ENCODE data around the gene CNDP1.

Gene CNDP1

GRCh38 chr18:74540652-74541421 is 6.5 kb downstream of the CNDP1 start:
- TF ChIP-seq GATA2 (IDR thresholded peaks at IDR 0.05; ENCODE audit: low read depth, low read length) (no peak), GATA3 (IDR thresholded peaks at IDR 0.05; ENCODE audit: low read depth, low read length) (no peak)

GRCh38 chr18:74541703-74542555 is 7.6 kb downstream of the CNDP1 start:
- no peak for TF ChIP-seq GATA2 (IDR thresholded peaks at IDR 0.05; ENCODE audit: low read depth, low read length)
- TF ChIP-seq GATA3 (IDR thresholded peaks at IDR 0.05; ENCODE audit: low read depth, low read length): no peak

- no peak for TF ChIP-seq GATA3 (IDR thresholded peaks at IDR 0.05; ENCODE audit: low read depth, low read length)
- no peak for TF ChIP-seq GATA2 (IDR thresholded peaks at IDR 0.05; ENCODE audit: low read depth, low read length)
These were observed 10.6 kb downstream of the CNDP1 start for GRCh38 chr18:74544898-74545297.

- TF ChIP-seq GATA3 (IDR thresholded peaks at IDR 0.05; ENCODE audit: low read depth, low read length) (no peak), GATA2 (IDR thresholded peaks at IDR 0.05; ENCODE audit: low read depth, low read length) (no peak)
These were observed 11.7 kb downstream of the CNDP1 start for GRCh38 chr18:74546007-74546406.

GRCh38 chr18:74546751-74547530 is 12.6 kb downstream of the CNDP1 start:
- no peak for TF ChIP-seq GATA3 (IDR thresholded peaks at IDR 0.05; ENCODE audit: low read depth, low read length)
- no peak for TF ChIP-seq GATA2 (IDR thresholded peaks at IDR 0.05; ENCODE audit: low read depth, low read length)

GRCh38 chr18:74547860-74548259 is 13.6 kb downstream of the CNDP1 start:
- no peak for TF ChIP-seq GATA2 (IDR thresholded peaks at IDR 0.05; ENCODE audit: low read depth, low read length)
- no peak for TF ChIP-seq GATA3 (IDR thresholded peaks at IDR 0.05; ENCODE audit: low read depth, low read length)

GRCh38 chr18:74549591-74550104 is 15.3 kb downstream of the CNDP1 start:
- no peak for TF ChIP-seq GATA3 (IDR thresholded peaks at IDR 0.05; ENCODE audit: low read depth, low read length)
- no peak for TF ChIP-seq GATA2 (IDR thresholded peaks at IDR 0.05; ENCODE audit: low read depth, low read length)

- TF ChIP-seq GATA2 (IDR thresholded peaks at IDR 0.05; ENCODE audit: low read depth, low read length): no peak
- no peak for TF ChIP-seq GATA3 (IDR thresholded peaks at IDR 0.05; ENCODE audit: low read depth, low read length)
These were observed 16.6 kb downstream of the CNDP1 start for GRCh38 chr18:74550886-74551285.

GRCh38 chr18:74551452-74551851 is 17.2 kb downstream of the CNDP1 start:
- TF ChIP-seq GATA2 (IDR thresholded peaks at IDR 0.05; ENCODE audit: low read depth, low read length): no peak
- no peak for TF ChIP-seq GATA3 (IDR thresholded peaks at IDR 0.05; ENCODE audit: low read depth, low read length)

- TF ChIP-seq GATA3 (IDR thresholded peaks at IDR 0.05; ENCODE audit: low read depth, low read length): no peak
- no peak for TF ChIP-seq GATA2 (IDR thresholded peaks at IDR 0.05; ENCODE audit: low read depth, low read length)
These were observed 17.7 kb downstream of the CNDP1 start for GRCh38 chr18:74551936-74552555.

- no peak for TF ChIP-seq GATA2 (IDR thresholded peaks at IDR 0.05; ENCODE audit: low read depth, low read length)
- TF ChIP-seq GATA3 (IDR thresholded peaks at IDR 0.05; ENCODE audit: low read depth, low read length): no peak
These were observed 21.8 kb downstream of the CNDP1 start for GRCh38 chr18:74556126-74556525.

- TF ChIP-seq GATA2 (IDR thresholded peaks at IDR 0.05; ENCODE audit: low read depth, low read length): no peak
- no peak for TF ChIP-seq GATA3 (IDR thresholded peaks at IDR 0.05; ENCODE audit: low read depth, low read length)
These were observed 23.8 kb downstream of the CNDP1 start for GRCh38 chr18:74558096-74558495.

GRCh38 chr18:74562131-74562730 is 27.9 kb downstream of the CNDP1 start:
- TF ChIP-seq GATA2 (IDR thresholded peaks at IDR 0.05; ENCODE audit: low read depth, low read length) (no peak; the same call in 1 of the 2 replicates), GATA3 (IDR thresholded peaks at IDR 0.05; ENCODE audit: low read depth, low read length) (no peak)

Data from SH-SY5Y (cell line).